HG03469 (cell line): Measurements from ENCODE around the gene STRADB.
"Not testable (repeated sequence)": the region's sequence is repeated elsewhere in the genome, so short reads cannot be mapped to it uniquely, and the experiment has no call there.

Experiments
- ATAC-seq: cut with Tn5 transposase; IDR thresholded peaks from one replicate; pipeline ENCODE4 v1.9.1; 2021; ENCODE audit warnings: mild to moderate bottlenecking, moderate library complexity, moderate number of reproducible peaks; ENCODE audit not compliant: unreplicated experiment

STRADB gene, protein sequence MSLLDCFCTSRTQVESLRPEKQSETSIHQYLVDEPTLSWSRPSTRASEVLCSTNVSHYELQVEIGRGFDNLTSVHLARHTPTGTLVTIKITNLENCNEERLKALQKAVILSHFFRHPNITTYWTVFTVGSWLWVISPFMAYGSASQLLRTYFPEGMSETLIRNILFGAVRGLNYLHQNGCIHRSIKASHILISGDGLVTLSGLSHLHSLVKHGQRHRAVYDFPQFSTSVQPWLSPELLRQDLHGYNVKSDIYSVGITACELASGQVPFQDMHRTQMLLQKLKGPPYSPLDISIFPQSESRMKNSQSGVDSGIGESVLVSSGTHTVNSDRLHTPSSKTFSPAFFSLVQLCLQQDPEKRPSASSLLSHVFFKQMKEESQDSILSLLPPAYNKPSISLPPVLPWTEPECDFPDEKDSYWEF

GRCh38 chr2:201451292-201452057, at the start of gene STRADB, which contains the start of gene TRAK2:
Gene STRADB, plus strand, starts transcription at chr2:201451740. Its CDS starts 3,101 bp downstream, at chr2:201454841.
Gene TRAK2, minus strand, starts transcription at chr2:201451458. Its CDS starts 30,951 bp downstream, at chr2:201420507.
- peak; percentile 86 for ATAC-seq

GRCh38 chr2:201401815-201402214, 49.7 kb upstream of the STRADB start:
- no peak for ATAC-seq

DNA sequence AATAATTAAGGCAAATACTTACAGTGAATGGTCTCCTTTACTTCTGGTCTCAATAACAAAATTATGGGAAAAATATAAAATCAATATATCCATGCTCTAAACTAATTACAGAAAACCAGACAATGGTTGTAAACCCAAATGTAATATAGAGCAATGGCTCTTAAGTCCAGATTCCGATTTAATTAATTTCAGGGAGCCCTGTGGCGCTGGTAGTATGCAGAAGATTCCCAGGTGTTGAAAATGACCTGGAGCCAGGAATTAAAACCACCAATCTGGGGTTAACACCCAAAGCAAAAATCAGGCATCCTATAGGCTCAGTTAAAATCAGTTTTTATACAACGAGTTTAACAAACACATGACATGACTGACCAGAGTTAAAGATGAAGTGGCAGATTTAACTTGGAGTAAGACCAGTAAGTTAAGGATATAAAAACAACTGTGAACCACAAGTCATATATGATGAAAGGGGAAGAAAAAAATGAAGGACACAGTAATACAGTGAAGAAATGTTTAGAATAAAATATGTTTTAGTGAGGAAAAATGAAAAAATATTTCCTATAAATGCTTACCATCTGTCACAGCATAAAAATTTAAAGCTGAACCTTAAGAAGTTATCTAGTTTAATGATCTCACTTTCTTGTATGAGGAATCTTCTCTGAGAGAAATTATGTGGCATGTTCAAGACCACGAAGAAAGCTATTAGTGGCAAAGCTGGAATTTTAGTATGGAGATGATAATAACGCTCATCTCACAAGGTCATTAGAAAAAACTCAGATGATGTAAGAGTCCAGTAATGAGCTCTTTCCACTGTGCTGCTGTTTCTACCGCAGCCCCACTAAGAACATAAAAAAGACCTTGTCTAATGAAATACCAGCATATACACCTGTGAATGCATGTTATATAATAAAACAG, 48.6 kb upstream of the STRADB start:
- ATAC-seq, result no peak

- no peak for ATAC-seq
Observed at GRCh38 chr2:201403880-201404279, 47.7 kb upstream of the STRADB start.

DNA sequence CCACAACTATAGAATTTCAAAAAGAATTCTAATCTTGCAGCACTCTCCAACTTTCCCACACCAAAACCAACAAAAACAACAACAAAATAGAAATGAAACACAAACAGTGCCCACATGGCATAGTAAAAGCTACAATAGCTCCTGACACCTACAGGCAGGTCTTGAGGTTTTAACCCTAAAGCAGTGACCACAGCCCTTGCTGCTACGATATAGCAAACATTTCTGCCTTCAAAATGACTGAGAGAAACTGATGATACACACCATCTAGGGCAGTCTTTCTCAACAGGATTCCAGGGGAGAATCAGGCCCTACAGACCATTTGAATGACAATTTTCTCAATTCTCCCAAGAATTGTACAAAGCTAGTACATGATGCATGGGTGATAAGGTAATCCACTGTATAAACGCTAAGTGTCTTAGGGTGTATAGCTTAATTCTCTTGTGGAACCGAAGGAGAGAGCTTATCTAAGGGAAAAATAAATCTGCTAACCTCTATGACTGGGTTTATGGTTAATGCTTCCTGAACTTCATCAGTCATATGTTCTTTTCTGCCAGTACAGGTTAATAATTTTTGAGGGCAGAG, 46.8 kb upstream of the STRADB start:
- no peak for ATAC-seq

DNA sequence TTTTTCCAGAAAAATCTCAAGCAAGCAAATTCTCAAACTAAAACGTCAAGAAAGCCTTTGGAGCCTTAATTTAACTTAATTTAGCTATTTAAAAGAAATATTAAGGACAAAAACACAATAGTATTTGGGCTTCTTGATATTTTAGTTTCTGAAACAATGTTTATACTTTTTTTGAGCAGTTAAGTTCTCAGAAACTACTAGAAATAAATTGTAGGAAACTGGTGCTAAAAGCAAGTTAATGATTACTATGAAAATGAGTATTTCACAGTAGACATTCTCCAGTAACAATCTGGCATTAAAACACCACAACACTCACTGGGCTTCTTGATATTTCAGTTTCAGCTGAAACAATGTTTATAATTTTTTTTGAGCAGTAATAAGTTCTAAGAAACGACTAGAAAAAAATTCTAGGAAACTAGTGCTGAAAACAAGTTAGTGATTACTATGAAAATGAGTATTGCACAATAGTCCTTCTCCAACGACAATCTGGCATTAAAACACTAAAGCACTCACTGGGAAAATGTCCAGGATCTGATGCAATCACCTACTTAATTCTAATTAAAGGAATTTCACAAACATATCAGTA, 45.4 kb upstream of the STRADB start:
- no peak for ATAC-seq

- no peak for ATAC-seq
Observed at GRCh38 chr2:201407265-201407664, 44.3 kb upstream of the STRADB start.

- no peak for ATAC-seq
Observed at GRCh38 chr2:201408931-201409330, 42.6 kb upstream of the STRADB start.

DNA sequence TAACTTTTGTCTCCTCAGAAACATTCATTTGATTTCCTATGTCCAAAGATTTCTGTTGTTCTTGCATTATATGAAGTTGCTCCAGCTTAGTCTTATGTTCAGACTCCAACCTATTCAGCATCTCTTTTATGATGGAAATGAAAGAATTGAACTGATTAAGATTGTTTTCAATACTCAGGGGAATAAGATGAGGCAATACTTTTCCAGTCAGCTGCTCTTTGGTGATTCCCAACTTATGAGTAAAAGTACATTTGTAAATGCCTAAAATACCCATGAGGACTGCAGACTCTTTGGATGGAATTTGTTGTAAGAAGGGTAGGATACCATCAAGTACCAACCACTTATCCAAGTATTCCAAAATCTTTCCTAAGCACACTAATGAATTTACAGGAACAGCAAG, 40.1 kb upstream of the STRADB start:
- no peak for ATAC-seq

DNA sequence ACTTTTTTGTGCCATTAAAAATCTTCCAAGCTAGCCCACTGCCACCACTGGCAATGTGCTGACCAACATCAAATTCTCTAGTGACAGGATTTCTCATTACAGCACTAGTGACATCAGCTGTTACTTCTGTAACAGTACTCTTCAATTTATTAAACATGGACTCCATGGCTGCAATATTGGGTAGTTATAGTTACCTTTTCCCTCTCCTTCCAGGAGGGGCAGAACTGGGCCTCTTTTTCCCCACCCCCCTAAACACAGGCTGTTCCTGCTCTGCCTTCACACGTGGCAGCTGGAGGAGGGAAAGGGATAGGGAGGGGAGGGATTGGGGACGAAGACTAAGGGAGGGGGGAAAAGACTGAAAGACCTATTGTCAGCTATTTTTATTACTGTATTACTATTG, 38.4 kb upstream of the STRADB start:
- ATAC-seq, result no peak

DNA sequence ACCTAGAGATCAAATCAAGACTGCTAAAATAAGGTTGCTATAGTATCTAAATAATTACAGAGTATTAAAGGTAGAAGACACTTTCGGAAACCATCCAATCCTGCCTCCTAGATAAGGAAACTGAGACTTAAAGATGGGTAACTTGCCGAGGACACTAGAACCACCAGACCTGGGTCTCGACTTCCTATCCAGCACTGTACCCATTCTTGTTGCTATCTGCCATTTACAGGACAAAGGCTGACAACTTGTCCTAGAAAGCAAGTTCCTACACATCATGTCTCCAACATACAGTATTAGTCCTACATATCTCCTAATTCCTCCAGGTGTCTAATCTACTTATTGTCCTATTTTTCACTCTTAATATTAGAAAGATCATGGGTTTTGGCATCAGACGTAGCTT, 38.0 kb upstream of the STRADB start:
- no peak for ATAC-seq

DNA sequence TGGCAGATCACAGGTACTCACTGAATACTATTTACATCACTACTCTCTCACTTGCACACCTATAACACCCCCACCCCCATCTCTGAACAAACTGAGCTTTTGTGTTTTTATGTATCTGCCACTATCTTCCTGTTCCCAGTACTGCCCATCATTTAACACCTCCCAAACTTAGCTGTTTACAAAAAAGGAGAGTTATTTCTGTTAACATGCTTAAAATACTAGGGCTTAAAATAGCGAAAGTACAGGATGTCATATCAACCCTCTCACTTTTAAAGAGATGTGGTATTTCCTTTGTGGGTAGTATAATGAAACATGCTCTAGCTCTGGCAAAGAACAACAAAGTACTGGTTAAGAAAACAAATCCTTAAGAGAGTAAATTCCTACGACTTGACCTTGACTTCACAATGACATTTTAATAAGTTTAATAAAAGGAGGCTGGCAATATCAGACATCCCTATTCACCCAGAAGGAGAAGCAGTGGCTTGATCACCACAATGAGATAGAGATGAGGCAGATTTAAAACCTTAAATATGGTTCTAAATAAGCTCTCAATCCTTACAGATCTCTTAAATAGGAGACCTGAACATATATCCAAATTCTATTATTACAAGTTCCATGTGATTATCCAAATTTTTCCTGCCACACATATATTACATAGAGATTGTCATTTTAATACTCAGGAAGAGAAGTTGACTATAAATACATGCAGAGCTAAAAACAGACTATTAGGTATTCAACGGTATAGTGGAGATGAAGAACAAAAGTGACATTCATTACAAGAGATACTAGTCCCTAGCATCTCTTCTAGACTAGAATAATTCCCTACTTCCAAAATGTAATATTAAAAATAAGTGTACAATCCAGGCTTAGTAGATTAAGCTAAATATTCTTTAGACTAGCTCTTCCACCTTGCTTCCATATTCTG, 37.2 kb upstream of the STRADB start:
- ATAC-seq, result peak; percentile 84

DNA sequence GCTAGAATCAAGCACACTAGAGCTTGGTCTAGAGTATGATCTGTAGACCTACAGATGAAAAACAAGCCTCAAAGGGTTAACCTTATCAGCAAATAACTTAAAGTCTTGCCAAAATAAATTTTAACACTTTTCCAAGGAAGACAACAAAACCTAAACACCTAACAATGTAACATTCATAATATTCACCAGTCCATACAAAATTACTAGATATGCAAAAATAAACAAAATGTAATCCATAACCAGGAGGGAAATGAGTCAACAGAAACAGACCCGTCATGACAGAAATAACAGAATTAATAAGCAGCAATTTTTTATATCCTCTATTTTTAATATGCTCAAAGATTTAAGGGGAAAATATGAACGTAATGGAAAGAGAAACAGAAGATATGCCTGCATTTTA, 36.4 kb upstream of the STRADB start:
- ATAC-seq, result no peak

GRCh38 chr2:201419057-201419635, 32.4 kb upstream of the STRADB start:
- ATAC-seq, result no peak

- ATAC-seq, result no peak
Observed at GRCh38 chr2:201419986-201420385, 31.6 kb upstream of the STRADB start.

GRCh38 chr2:201420442-201421113, 31.0 kb upstream of the STRADB start:
- no peak for ATAC-seq

GRCh38 chr2:201425952-201426351, 25.6 kb upstream of the STRADB start:
- no peak for ATAC-seq

- not testable (repeated sequence) for ATAC-seq
Observed at GRCh38 chr2:201428366-201428765, 23.2 kb upstream of the STRADB start.
